IMR-90 (cell line): ENCODE measurements around the gene SSNA1. TPM values are rescaled to one million over a fixed set of nuclear protein-coding genes. Genes with fewer than 3 reads are reported as not detected.

Experiments used
- ATAC-seq: fragments of 200-7000 bp; cut with Tn5 transposase; 2 replicates; pipeline ENCODE4 v1.9.1; 2020; ENCODE audit warnings: low read depth, mild to moderate bottlenecking, moderate library complexity
- BruUV-seq: library from RNA; stranded (reverse); fragments of 400-500 nt; replicated peaks from 2 replicates; lab custom pipeline; 2021; lab: Mats Ljungman, UMichigan
- CTCF ChIA-PET: fragments of 300-600 bp; formaldehyde crosslinking; extraction: SDS; loops from one replicate; lab custom pipeline; 2021; ENCODE audit warnings: antibody characterized with exemption; lab: Yijun Ruan, JAX
- POLR2A ChIA-PET: fragments of 300-600 bp; sonication (Branson Sonifier 250); formaldehyde crosslinking; loops from one replicate; lab custom pipeline; 2022; ENCODE audit warnings: antibody characterized with exemption; ENCODE audit not compliant: unreplicated experiment; lab: Charles Lee
- DNase-seq: peaks from one replicate; pipeline ENCODE4 v3.0.0; 2013
- H2AFZ ChIP-seq: replicated peaks from 2 replicates; pipeline ENCODE3; 2013; ENCODE audit warnings: low read length, mild to moderate bottlenecking; ENCODE audit not compliant: poor library complexity
- H2AK5ac ChIP-seq: 2 replicates; pipeline ENCODE4 v1.6.1; 2013; ENCODE audit warnings: low read depth, low read length, inconsistent platforms
- H2AK9ac ChIP-seq: replicated peaks from 2 replicates; pipeline ENCODE3; 2013; ENCODE audit warnings: mild to moderate bottlenecking, low read depth, low read length, moderate library complexity; ENCODE audit not compliant: poor library complexity
- H2BK120ac ChIP-seq: 2 replicates; pipeline ENCODE4 v1.6.1; 2013; ENCODE audit warnings: low read depth, low read length, inconsistent platforms
- H2BK15ac ChIP-seq: 3 replicates; pipeline ENCODE4 v1.6.1; 2013; ENCODE audit warnings: low read depth, low read length, inconsistent platforms
- H2BK20ac ChIP-seq: 2 replicates; pipeline ENCODE4 v1.6.1; 2013; ENCODE audit warnings: low read depth, mild to moderate bottlenecking, inconsistent platforms, low read length, moderate library complexity
- H2BK5ac ChIP-seq: 2 replicates; pipeline ENCODE4 v1.6.1; 2013; ENCODE audit warnings: mild to moderate bottlenecking, low read depth, low read length, inconsistent platforms; ENCODE audit not compliant: poor library complexity, severe bottlenecking
- H3K14ac ChIP-seq: replicated peaks from 2 replicates; pipeline ENCODE4 v1.6.1; 2013; ENCODE audit warnings: low read depth, low read length, inconsistent platforms
- H3K18ac ChIP-seq: 2 replicates; pipeline ENCODE4 v1.6.1; 2013; ENCODE audit warnings: low read depth, low read length, control low read depth
- H3K23ac ChIP-seq: 2 replicates; pipeline ENCODE4 v1.6.1; 2013; ENCODE audit warnings: low read depth, low read length, inconsistent platforms
- H3K27ac ChIP-seq: 2 replicates; pipeline ENCODE4 v1.5.1; 2013; ENCODE audit warnings: mild to moderate bottlenecking, control low read depth, low read length; ENCODE audit not compliant: insufficient read depth
- H3K27me3 ChIP-seq: 2 replicates; pipeline ENCODE4 v1.6.1; 2013; ENCODE audit warnings: low read length; ENCODE audit not compliant: control insufficient read depth, insufficient read depth
- H3K36me3 ChIP-seq: 2 replicates; pipeline ENCODE4 v1.6.1; 2013; ENCODE audit warnings: low read length, mixed read lengths; ENCODE audit not compliant: control insufficient read depth, insufficient read depth
- H3K4ac ChIP-seq: 2 replicates; pipeline ENCODE4 v1.6.1; 2013; ENCODE audit warnings: low read depth, low read length, inconsistent platforms
- H3K4me1 ChIP-seq: 2 replicates; pipeline ENCODE4 v1.6.1; 2013; ENCODE audit warnings: low read length, mixed read lengths; ENCODE audit not compliant: control insufficient read depth, insufficient read depth
- H3K4me2 ChIP-seq: 2 replicates; pipeline ENCODE4 v1.6.1; 2013; ENCODE audit warnings: low read depth, mild to moderate bottlenecking, control low read depth, low read length, moderate library complexity
- H3K4me3 ChIP-seq: 2 replicates; pipeline ENCODE4 v1.5.1; 2013; ENCODE audit warnings: low read depth, mild to moderate bottlenecking, control low read depth, low read length, moderate library complexity; ENCODE audit not compliant: insufficient read depth
- H3K56ac ChIP-seq: 2 replicates; pipeline ENCODE4 v1.6.1; 2013; ENCODE audit warnings: low read length, inconsistent platforms; ENCODE audit not compliant: insufficient read depth; ENCODE audit errors: extremely low read depth
- H3K79me1 ChIP-seq, 2 experiments: 2 replicates each; pipeline ENCODE4 v1.6.1; 2013; ENCODE audit warnings: low read length in 2 of 2, inconsistent platforms in 1 of 2, low read depth in 1 of 2
- H3K9ac ChIP-seq: 2 replicates; pipeline ENCODE4 v1.6.1; 2013; ENCODE audit warnings: low read depth, low read length, control low read depth
- H3K9me1 ChIP-seq: 2 replicates; pipeline ENCODE4 v1.6.1; 2013; ENCODE audit warnings: low read length, inconsistent platforms; ENCODE audit not compliant: insufficient read depth
- H3K9me3 ChIP-seq: 2 replicates; pipeline ENCODE4 v1.6.1; 2013; ENCODE audit warnings: low read length; ENCODE audit not compliant: control insufficient read depth, insufficient read depth
- H4K20me1 ChIP-seq: 2 replicates; pipeline ENCODE4 v1.6.1; 2013; ENCODE audit warnings: low read length, inconsistent platforms; ENCODE audit not compliant: insufficient read depth
- H4K5ac ChIP-seq: 2 replicates; pipeline ENCODE4 v1.6.1; 2013; ENCODE audit warnings: mild to moderate bottlenecking, low read depth, low read length, control low read depth
- H4K8ac ChIP-seq, 2 experiments: 2 replicates each; pipeline ENCODE4 v1.6.1; 2013; ENCODE audit warnings: low read depth in 2 of 2, low read length in 2 of 2, control low read depth in 1 of 2, inconsistent platforms in 1 of 2
- H4K91ac ChIP-seq: 2 replicates; pipeline ENCODE4 v1.6.1; 2013; ENCODE audit warnings: low read depth, low read length, inconsistent platforms; ENCODE audit not compliant: insufficient read depth
- FOS ChIP-seq: fragments of 150-350 bp; IDR thresholded peaks from 2 replicates; pipeline ENCODE4 v1.6.1; 2016; ENCODE audit warnings: low read depth, low read length
- MAFK ChIP-seq: IDR thresholded peaks from 2 replicates; pipeline ENCODE4 v1.6.1; 2012; ENCODE audit warnings: low read depth, low read length, improper control_type of control experiment
- MXI1 ChIP-seq: IDR thresholded peaks from 2 replicates; pipeline ENCODE4 v1.6.1; 2012; ENCODE audit warnings: low read depth, mild to moderate bottlenecking, low read length, moderate library complexity, borderline replicate concordance
- NFE2L2 ChIP-seq: fragments of 150-350 bp; IDR thresholded peaks from 2 replicates; pipeline ENCODE4 v1.6.1; 2016; ENCODE audit warnings: low read depth, mild to moderate bottlenecking, low read length
- RAD21 ChIP-seq: IDR thresholded peaks from 2 replicates; pipeline ENCODE4 v1.6.1; 2012; ENCODE audit warnings: low read length, improper control_type of control experiment
- RCOR1 ChIP-seq: IDR thresholded peaks from 2 replicates; pipeline ENCODE4 v1.6.1; 2012; ENCODE audit warnings: mild to moderate bottlenecking, low read length, improper control_type of control experiment; ENCODE audit not compliant: insufficient replicate concordance
- RFX5 ChIP-seq: IDR thresholded peaks from 2 replicates; pipeline ENCODE4 v1.8.0; 2012; ENCODE audit warnings: low read depth, mild to moderate bottlenecking, low read length, moderate library complexity
- WGBS, 2 experiments: methylation state at CpG; one replicate each; pipeline versions ENCODE4 v1.1.5 to v1.1.7; 2013; ENCODE audit warnings: missing lambda C conversion rate in 2 of 2; ENCODE audit not compliant: insufficient read length in 1 of 2; ENCODE audit errors: extremely low coverage in 2 of 2; 5-methylcytosine and 5-hydroxymethylcytosine counted together
- dilution Hi-C: fragments of 300-500 bp; cut with HindIII; formaldehyde crosslinking; loops from one replicate; pipeline ENCODE4 v1.14.3; 2018; ENCODE audit warnings: low sequenced_read_pairs; ENCODE audit not compliant: unreplicated experiment
- in situ Hi-C: fragments of 300-500 bp; cut with MboI; formaldehyde crosslinking; loops from 3 replicates; pipeline ENCODE4 v1.14.3; 2019; ENCODE audit warnings: low sequenced_read_pairs, inconsistent platforms, mixed read lengths
- intact Hi-C: fragments of 100-400 bp; cut with micrococcal nuclease; formaldehyde crosslinking; loops from 2 replicates; pipeline ENCODE4 v1.10.0; 2022
- polyA plus RNA-seq, 3 experiments: library from polyadenylated mRNA; depleted of rRNA; stranded (reverse); fragments of >200 nt; gene quantifications; 2 replicates each; pipeline ENCODE4 v1.2.3, GENCODE V29; 2012; ENCODE audit warnings: low replicate concordance in 1 of 3
- total RNA-seq: library from RNA; depleted of rRNA; stranded (reverse); fragments of >200 nt; gene quantifications from 2 replicates; pipeline ENCODE4 v1.2.3, GENCODE V29; 2012

The SSNA1 gene
- total and polyA plus RNA-seq, 2 of the 4 experiments (the other 2 are of a cell fraction), result 55.7 to 86.7 TPM

- 0% methylated on average over 70 of the region's 124 CpGs; no CpG with 5 or more reads in 1 of the 2 experiments for whole genome bisulfite sequencing, 2 experiments
- Histone ChIP-seq H3K9ac (no peak overlapping the region), H3K27me3 (peaks cover 76% of the 10 kb centered on the region), H2AK9ac (peak overlapping the region; percentile 13), H3K36me3 (no peaks in the 10 kb centered on the region), H4K91ac (no peak overlapping the region), H4K5ac (no peak overlapping the region), H3K4me3 (0 out of 2 replicates have a peak overlapping the region, but pooled peaks have one; percentile 7), H3K14ac (no peak overlapping the region), H3K4ac (no peak overlapping the region), H3K27ac (no peak overlapping the region), H4K20me1 (no peaks in the 10 kb centered on the region), H3K79me1 (no peaks in the 10 kb centered on the region), H2AFZ (peak overlapping the region; percentile 75), H3K18ac (no peak overlapping the region), H4K8ac (no peak overlapping the region), H3K4me2 (peak overlapping the region; percentile 40), H2AK5ac (no peak overlapping the region), H2BK120ac (no peak overlapping the region), H3K4me1 (peaks cover 4% of the 10 kb centered on the region; the same call in 1 of the 2 replicates), H2BK20ac (no peak overlapping the region), H3K23ac (no peak overlapping the region), H2BK5ac (no peak overlapping the region), H3K56ac (no peak overlapping the region), H3K9me1 (no peaks in the 10 kb centered on the region), H2BK15ac (no peak overlapping the region), H3K9me3 (no peaks in the 10 kb centered on the region)
- in situ Hi-C loops, result no loop called here
- intact Hi-C loops, result no loop called here
- BruUV-seq, result no TSS peak
- no peak for TF ChIP-seq FOS
- TF ChIP-seq NFE2L2, result no peak
- TF ChIP-seq MXI1, result no peak
- no peak for TF ChIP-seq RAD21
- no peak for TF ChIP-seq RFX5
- no peak for TF ChIP-seq RCOR1
- no peak for TF ChIP-seq MAFK
- ATAC-seq, result peak; percentile 61
- POLR2A ChIA-PET, result no interaction called here
- dilution Hi-C loops, result no loop called here
- peak; percentile 19 for DNase-seq
- CTCF ChIA-PET, result no interaction called here
Observed at GRCh38 chr9:137168904-137169856, 19.3 kb upstream of the SSNA1 start.
